OCI-LY3 (cell line): ENCODE results near the gene CHD9.

Source experiments
- H2AFZ ChIP-seq: fragments of 200-600, 300-600 bp; shearing (Covaris generic); 2 replicates; pipeline ENCODE4 v1.6.0; 2014; ENCODE audit warnings: antibody characterized with exemption, low read depth, low read length
- H3K27ac ChIP-seq: fragments of 200-600, 300-600 bp; sonication (generic); 2 replicates; pipeline ENCODE4 v1.5.1; 2014; ENCODE audit warnings: mild to moderate bottlenecking, low read length, moderate library complexity, mixed read lengths
- H3K27me3 ChIP-seq: fragments of 200-600, 300-600 bp; sonication (generic); 2 replicates; pipeline ENCODE4 v1.6.1; 2014; ENCODE audit warnings: low read depth, low read length, mixed read lengths
- H3K36me3 ChIP-seq: fragments of 200-600, 300-600 bp; sonication (generic); replicated peaks from 2 replicates; pipeline ENCODE3; 2014; ENCODE audit warnings: low read depth, low read length, mixed read lengths
- H3K4me1 ChIP-seq: fragments of 300-600, 200-600 bp; sonication (generic); 2 replicates; pipeline ENCODE4 v1.6.1; 2014; ENCODE audit warnings: low read length, mixed read lengths
- H3K4me2 ChIP-seq: fragments of 200-600, 300-600 bp; sonication (generic); 2 replicates; pipeline ENCODE4 v1.6.1; 2014; ENCODE audit warnings: low read length, mixed read lengths
- H3K4me3 ChIP-seq: fragments of 300-600, 200-600 bp; sonication (generic); 2 replicates; pipeline ENCODE4 v1.5.1; 2014; ENCODE audit warnings: antibody characterized with exemption, mild to moderate bottlenecking, low read length, moderate library complexity
- H3K79me2 ChIP-seq: fragments of 300-600, 200-600 bp; shearing (Covaris generic); 2 replicates; pipeline ENCODE4 v1.6.1; 2014; ENCODE audit warnings: mild to moderate bottlenecking, low read length, mixed read lengths
- H3K9ac ChIP-seq: fragments of 300-600, 200-600 bp; shearing (Covaris generic); 2 replicates; pipeline ENCODE4 v1.6.0; 2014; ENCODE audit warnings: mild to moderate bottlenecking, low read length, moderate library complexity
- H3K9me3 ChIP-seq: fragments of 200-600, 300-600 bp; shearing (Covaris generic); 2 replicates; pipeline ENCODE4 v1.6.1; 2014; ENCODE audit warnings: low read length, mixed read lengths; ENCODE audit not compliant: insufficient read depth
- H4K20me1 ChIP-seq: fragments of 200-600, 300-600 bp; sonication (generic); 2 replicates; pipeline ENCODE4 v1.6.1; 2016; ENCODE audit warnings: low read length, mixed read lengths; ENCODE audit not compliant: insufficient read depth
- CTCF ChIP-seq: fragments of 200-600, 300-600 bp; sonication (generic); IDR thresholded peaks from 2 replicates; pipeline ENCODE4 v1.5.1; 2014; ENCODE audit warnings: antibody characterized with exemption, low read length, low read depth
- EZH2phosphoT487 ChIP-seq: fragments of 200-600 bp; shearing (Covaris generic); IDR thresholded peaks from 2 replicates; pipeline ENCODE4 v1.6.1; 2018; ENCODE audit warnings: antibody characterized with exemption, mixed run types, low read depth

CHD9 gene

GRCh38 chr16:53052519-53053501 is 2.0 kb upstream of the CHD9 start, which contains the start of gene CHD9NB:
Gene CHD9NB, minus strand, starts transcription at chr16:53052897. Its CDS starts 8,739 bp downstream, at chr16:53044158.
- H3K4me2 ChIP-seq: no peak within 1 kb of the TSS
- no peaks in the 10 kb centered on the region for H3K36me3 ChIP-seq
- no peaks in the 10 kb centered on the region for H4K20me1 ChIP-seq
- no peak within 1 kb of the TSS for H2AFZ ChIP-seq
- no peak within 1 kb of the TSS for H3K4me3 ChIP-seq
- no peak for TF ChIP-seq CTCF
- no peak for TF ChIP-seq EZH2phosphoT487
- H3K9me3 ChIP-seq: no peaks in the 10 kb centered on the region
- H3K4me1 ChIP-seq: peaks cover 31% of the 10 kb centered on the region
- H3K27ac ChIP-seq: no peak within 1 kb of the TSS
- no peaks in the 10 kb centered on the region for H3K27me3 ChIP-seq
- H3K9ac ChIP-seq: no peak within 1 kb of the TSS
- peaks cover 29% of the 10 kb centered on the region for H3K79me2 ChIP-seq

- Histone ChIP-seq H3K79me2 (peaks cover 42% of the 10 kb centered on the region), H3K9me3 (no peaks in the 10 kb centered on the region), H3K36me3 (no peaks in the 10 kb centered on the region), H3K4me2 (peak overlapping the region; percentile 87), H2AFZ (peak overlapping the region; percentile 96), H3K4me1 (peaks cover 44% of the 10 kb centered on the region), H3K27me3 (no peaks in the 10 kb centered on the region), H3K9ac (peak overlapping the region; percentile 92), H3K27ac (peak overlapping the region; percentile 81), H3K4me3 (peak overlapping the region; percentile 85), H4K20me1 (no peaks in the 10 kb centered on the region)
- TF ChIP-seq EZH2phosphoT487: no peak
- no peak for TF ChIP-seq CTCF
Measured at GRCh38 chr16:53053967-53054669, 673 bp upstream of the CHD9 start.

- no peaks in the 10 kb centered on the region for H4K20me1 ChIP-seq
- H3K79me2 ChIP-seq: peaks cover 57% of the 10 kb centered on the region
- H3K27ac ChIP-seq: peak overlapping the region; percentile 81
- H3K4me1 ChIP-seq: peaks cover 60% of the 10 kb centered on the region
- H3K4me2 ChIP-seq: peak overlapping the region; percentile 87
- peak overlapping the region; percentile 85 for H3K4me3 ChIP-seq
- TF ChIP-seq CTCF (no peak), EZH2phosphoT487 (no peak)
- H3K36me3 ChIP-seq: peaks cover 9% of the 10 kb centered on the region
- no peak overlapping the region for H2AFZ ChIP-seq
- no peaks in the 10 kb centered on the region for H3K27me3 ChIP-seq
- peak overlapping the region; percentile 92 for H3K9ac ChIP-seq
- no peaks in the 10 kb centered on the region for H3K9me3 ChIP-seq
Measured at GRCh38 chr16:53055541-53056391, 975 bp downstream of the CHD9 start.
